GM23338 (cell line): ENCODE data around the gene TTC1. TPM values are rescaled to one million over a fixed set of nuclear protein-coding genes. Genes with fewer than 3 reads are reported as not detected.

ENCODE experiments used
- ATAC-seq: fragments of 200-7000 bp; cut with Tn5 transposase; 3 replicates; pipeline ENCODE4 v1.9.1; 2020
- DNase-seq: peaks from one replicate; pipeline ENCODE4 v3.0.0-alpha.2; 2015; ENCODE audit warnings: low spot score
- H2AFZ ChIP-seq: fragments of 200-600 bp; sonication (generic); 2 replicates; pipeline ENCODE4 v1.8.0; 2016; ENCODE audit warnings: antibody characterized with exemption, mild to moderate bottlenecking, moderate library complexity
- H3F3A ChIP-seq: fragments of 200-600 bp; sonication (generic); replicated peaks from 2 replicates; pipeline ENCODE4 v1.8.0; 2017; ENCODE audit warnings: antibody characterized with exemption, mixed run types, low read depth
- H3K27ac ChIP-seq: fragments of 200-600 bp; sonication (generic); 2 replicates; pipeline ENCODE4 v1.6.1; 2016; ENCODE audit warnings: low read depth
- H3K27me3 ChIP-seq: fragments of 200-600 bp; sonication (generic); 2 replicates; pipeline ENCODE4 v1.8.0; 2016; ENCODE audit warnings: mild to moderate bottlenecking, mixed run types, moderate library complexity; ENCODE audit not compliant: insufficient read depth
- H3K36me3 ChIP-seq: fragments of 200-600 bp; sonication (generic); 2 replicates; pipeline ENCODE4 v1.8.0; 2016; ENCODE audit warnings: mild to moderate bottlenecking; ENCODE audit not compliant: insufficient read depth
- H3K4me1 ChIP-seq: fragments of 200-600 bp; sonication (generic); 2 replicates; pipeline ENCODE4 v1.8.0; 2016; ENCODE audit warnings: mild to moderate bottlenecking, moderate library complexity; ENCODE audit not compliant: insufficient read depth
- H3K4me2 ChIP-seq: fragments of 200-600 bp; sonication (generic); 2 replicates; pipeline ENCODE4 v1.7.1; 2017; ENCODE audit warnings: mixed run types
- H3K4me3 ChIP-seq: fragments of 200-600 bp; sonication (generic); 2 replicates; pipeline ENCODE4 v1.6.1; 2016; ENCODE audit warnings: mixed run types
- H3K79me2 ChIP-seq: fragments of 200-600 bp; sonication (generic); replicated peaks from 2 replicates; pipeline ENCODE4 v1.8.0; 2017; ENCODE audit warnings: mild to moderate bottlenecking; ENCODE audit not compliant: insufficient read depth
- H3K9me2 ChIP-seq: fragments of 200-600 bp; sonication (generic); 2 replicates; pipeline ENCODE4 v1.8.0; 2017; ENCODE audit not compliant: insufficient read depth
- H4K20me1 ChIP-seq: fragments of 200-600 bp; sonication (generic); replicated peaks from 2 replicates; pipeline ENCODE4 v1.8.0; 2017; ENCODE audit warnings: mild to moderate bottlenecking; ENCODE audit not compliant: insufficient read depth
- H3K27ac Mint-ChIP-seq: 2 replicates; pipeline ENCODE4 v1.8.0; 2020; ENCODE audit warnings: inconsistent platforms, mild to moderate bottlenecking, moderate library complexity, mixed read lengths
- H3K27me3 Mint-ChIP-seq: 3 replicates; pipeline ENCODE4 v1.8.0; 2022; ENCODE audit warnings: low read depth, mild to moderate bottlenecking, moderate library complexity, mixed read lengths, inconsistent platforms; ENCODE audit not compliant: insufficient read depth, poor library complexity
- H3K36me3 Mint-ChIP-seq: 3 replicates; pipeline ENCODE4 v1.8.0; 2021; ENCODE audit warnings: low read depth, mild to moderate bottlenecking, inconsistent platforms, moderate library complexity, mixed read lengths
- H3K4me1 Mint-ChIP-seq: 3 replicates; pipeline ENCODE4 v1.8.0; 2020; ENCODE audit warnings: mild to moderate bottlenecking, inconsistent platforms, mixed read lengths
- H3K4me3 Mint-ChIP-seq: 3 replicates; pipeline ENCODE4 v1.8.0; 2021; ENCODE audit warnings: moderate library complexity, mild to moderate bottlenecking, inconsistent platforms, mixed read lengths
- H3K9me3 Mint-ChIP-seq: 3 replicates; pipeline ENCODE4 v1.8.0; 2020; ENCODE audit warnings: moderate library complexity, mild to moderate bottlenecking, inconsistent platforms, mixed read lengths
- EZH2 ChIP-seq: fragments of 200-600 bp; sonication (generic); IDR thresholded peaks from one replicate; pipeline ENCODE4 v1.8.0; 2017; ENCODE audit warnings: antibody characterized with exemption, mild to moderate bottlenecking, low read depth; ENCODE audit not compliant: unreplicated experiment
- EZH2phosphoT487 ChIP-seq: fragments of 200-600 bp; sonication (generic); IDR thresholded peaks from one replicate; pipeline ENCODE4 v1.8.1; 2018; ENCODE audit warnings: antibody characterized with exemption; ENCODE audit not compliant: unreplicated experiment
- JUNB ChIP-seq: IDR thresholded peaks from one replicate; pipeline ENCODE4 v1.6.1; 2016; ENCODE audit warnings: antibody characterized with exemption; ENCODE audit not compliant: unreplicated experiment
- POLR2AphosphoS5 ChIP-seq: IDR thresholded peaks from 2 replicates; pipeline ENCODE4 v1.6.1; 2016; ENCODE audit warnings: antibody characterized with exemption, low read depth
- ZNF331 ChIP-seq: fragments of 250-450 bp; sonication (Bioruptor Pico); IDR thresholded peaks from 2 replicates; pipeline ENCODE4 v1.5.0; 2020; ENCODE audit warnings: low read depth, mild to moderate bottlenecking, moderate library complexity
- polyA plus RNA-seq: library from polyadenylated mRNA; unstranded; fragments of >200 nt; fragmentation: Nextera tagmentation; extraction: Ambion mirVana; gene quantifications from 2 replicates; pipeline ENCODE4 v1.2.1, GENCODE V29; 2016
- total RNA-seq: library from RNA; depleted of rRNA; stranded (reverse); fragments of >200 nt; shearing (Covaris generic); gene quantifications from 2 replicates; pipeline ENCODE4 v1.2.3, GENCODE V29; 2014
- TF ChIP-seq, protein P1 (sequence below), 2 experiments: fragments of 200-600 bp in 1 of 2; sonication (generic) in 1 of 2; conservative IDR thresholded peaks; 2 replicates each; pipeline versions ENCODE4 v1.5.1 to v1.6.1; 2016 to 2017; ENCODE audit warnings: antibody characterized with exemption in 2 of 2, low read depth in 2 of 2, mild to moderate bottlenecking in 2 of 2, moderate library complexity in 1 of 2
- TF ChIP-seq, protein P2 (sequence below): fragments of 250-450 bp; sonication (Bioruptor Pico); IDR thresholded peaks from 2 replicates; pipeline ENCODE4 v1.5.0; 2020; ENCODE audit warnings: mild to moderate bottlenecking, moderate library complexity

TTC1 gene
- total and polyA plus RNA-seq, 2 experiments from 2014 or later, result 48.9 to 131 TPM

DNA sequence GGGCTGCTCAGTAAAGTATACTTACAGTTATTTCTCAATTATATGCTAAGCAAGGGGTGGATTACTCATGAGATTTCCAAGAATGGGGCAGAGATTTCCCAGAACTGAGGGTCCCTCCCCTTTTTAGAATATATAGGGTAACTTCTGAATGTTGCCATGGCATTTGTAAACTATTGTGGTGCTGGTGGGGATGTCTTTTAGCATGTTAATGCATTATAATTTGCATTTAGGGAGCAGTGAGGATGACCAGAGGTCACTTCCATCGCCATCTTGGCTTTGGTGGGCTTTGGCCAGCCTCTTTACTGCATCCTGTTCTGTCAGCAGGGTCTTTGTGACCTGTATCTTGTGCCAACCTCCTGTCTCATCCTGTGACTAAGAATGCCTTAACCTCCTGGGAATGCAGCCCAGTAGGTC lies 35.5 kb downstream of the TTC1 start:
- H2AFZ ChIP-seq, result no peak overlapping the region
- peak overlapping the region; percentile 88 for H3K27ac ChIP-seq
- peak overlapping the region; percentile 24 for H3K4me3 ChIP-seq
- no peaks in the 10 kb centered on the region for H3K9me3 Mint-ChIP-seq
- H3K9me2 ChIP-seq, result no peaks in the 10 kb centered on the region
- peaks cover 8% of the 10 kb centered on the region; the same call in 1 of the 2 replicates for H3K36me3 ChIP-seq
- H3K4me3 Mint-ChIP-seq, result peak overlapping the region; percentile 54
- H3K4me2 ChIP-seq, result peak overlapping the region; percentile 50
- peaks cover 36% of the 10 kb centered on the region for H3K4me1 ChIP-seq
- H3K27ac Mint-ChIP-seq, result peak overlapping the region; percentile 96
- peaks cover 32% of the 10 kb centered on the region for H3K36me3 Mint-ChIP-seq
- peaks cover 48% of the 10 kb centered on the region for H3K4me1 Mint-ChIP-seq
- no peaks in the 10 kb centered on the region; the same call in none of the 2 replicates for H3K79me2 ChIP-seq
- peak; percentile 79 for ATAC-seq
- H3K27me3 Mint-ChIP-seq, result peaks cover 6% of the 10 kb centered on the region
- no peaks in the 10 kb centered on the region for H3K27me3 ChIP-seq
- no peaks in the 10 kb centered on the region for H3F3A ChIP-seq
- H4K20me1 ChIP-seq, result no peaks in the 10 kb centered on the region
- TF ChIP-seq, protein P1, sequence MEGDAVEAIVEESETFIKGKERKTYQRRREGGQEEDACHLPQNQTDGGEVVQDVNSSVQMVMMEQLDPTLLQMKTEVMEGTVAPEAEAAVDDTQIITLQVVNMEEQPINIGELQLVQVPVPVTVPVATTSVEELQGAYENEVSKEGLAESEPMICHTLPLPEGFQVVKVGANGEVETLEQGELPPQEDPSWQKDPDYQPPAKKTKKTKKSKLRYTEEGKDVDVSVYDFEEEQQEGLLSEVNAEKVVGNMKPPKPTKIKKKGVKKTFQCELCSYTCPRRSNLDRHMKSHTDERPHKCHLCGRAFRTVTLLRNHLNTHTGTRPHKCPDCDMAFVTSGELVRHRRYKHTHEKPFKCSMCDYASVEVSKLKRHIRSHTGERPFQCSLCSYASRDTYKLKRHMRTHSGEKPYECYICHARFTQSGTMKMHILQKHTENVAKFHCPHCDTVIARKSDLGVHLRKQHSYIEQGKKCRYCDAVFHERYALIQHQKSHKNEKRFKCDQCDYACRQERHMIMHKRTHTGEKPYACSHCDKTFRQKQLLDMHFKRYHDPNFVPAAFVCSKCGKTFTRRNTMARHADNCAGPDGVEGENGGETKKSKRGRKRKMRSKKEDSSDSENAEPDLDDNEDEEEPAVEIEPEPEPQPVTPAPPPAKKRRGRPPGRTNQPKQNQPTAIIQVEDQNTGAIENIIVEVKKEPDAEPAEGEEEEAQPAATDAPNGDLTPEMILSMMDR (conservative IDR thresholded peaks at IDR 0.05; ENCODE audit: low read depth in 2 of 2), result no peak
- TF ChIP-seq POLR2AphosphoS5 (peak; percentile 46), JUNB (no peak), ZNF331 (no peak), EZH2 (no peak), EZH2phosphoT487 (no peak)
- TF ChIP-seq, protein P2, sequence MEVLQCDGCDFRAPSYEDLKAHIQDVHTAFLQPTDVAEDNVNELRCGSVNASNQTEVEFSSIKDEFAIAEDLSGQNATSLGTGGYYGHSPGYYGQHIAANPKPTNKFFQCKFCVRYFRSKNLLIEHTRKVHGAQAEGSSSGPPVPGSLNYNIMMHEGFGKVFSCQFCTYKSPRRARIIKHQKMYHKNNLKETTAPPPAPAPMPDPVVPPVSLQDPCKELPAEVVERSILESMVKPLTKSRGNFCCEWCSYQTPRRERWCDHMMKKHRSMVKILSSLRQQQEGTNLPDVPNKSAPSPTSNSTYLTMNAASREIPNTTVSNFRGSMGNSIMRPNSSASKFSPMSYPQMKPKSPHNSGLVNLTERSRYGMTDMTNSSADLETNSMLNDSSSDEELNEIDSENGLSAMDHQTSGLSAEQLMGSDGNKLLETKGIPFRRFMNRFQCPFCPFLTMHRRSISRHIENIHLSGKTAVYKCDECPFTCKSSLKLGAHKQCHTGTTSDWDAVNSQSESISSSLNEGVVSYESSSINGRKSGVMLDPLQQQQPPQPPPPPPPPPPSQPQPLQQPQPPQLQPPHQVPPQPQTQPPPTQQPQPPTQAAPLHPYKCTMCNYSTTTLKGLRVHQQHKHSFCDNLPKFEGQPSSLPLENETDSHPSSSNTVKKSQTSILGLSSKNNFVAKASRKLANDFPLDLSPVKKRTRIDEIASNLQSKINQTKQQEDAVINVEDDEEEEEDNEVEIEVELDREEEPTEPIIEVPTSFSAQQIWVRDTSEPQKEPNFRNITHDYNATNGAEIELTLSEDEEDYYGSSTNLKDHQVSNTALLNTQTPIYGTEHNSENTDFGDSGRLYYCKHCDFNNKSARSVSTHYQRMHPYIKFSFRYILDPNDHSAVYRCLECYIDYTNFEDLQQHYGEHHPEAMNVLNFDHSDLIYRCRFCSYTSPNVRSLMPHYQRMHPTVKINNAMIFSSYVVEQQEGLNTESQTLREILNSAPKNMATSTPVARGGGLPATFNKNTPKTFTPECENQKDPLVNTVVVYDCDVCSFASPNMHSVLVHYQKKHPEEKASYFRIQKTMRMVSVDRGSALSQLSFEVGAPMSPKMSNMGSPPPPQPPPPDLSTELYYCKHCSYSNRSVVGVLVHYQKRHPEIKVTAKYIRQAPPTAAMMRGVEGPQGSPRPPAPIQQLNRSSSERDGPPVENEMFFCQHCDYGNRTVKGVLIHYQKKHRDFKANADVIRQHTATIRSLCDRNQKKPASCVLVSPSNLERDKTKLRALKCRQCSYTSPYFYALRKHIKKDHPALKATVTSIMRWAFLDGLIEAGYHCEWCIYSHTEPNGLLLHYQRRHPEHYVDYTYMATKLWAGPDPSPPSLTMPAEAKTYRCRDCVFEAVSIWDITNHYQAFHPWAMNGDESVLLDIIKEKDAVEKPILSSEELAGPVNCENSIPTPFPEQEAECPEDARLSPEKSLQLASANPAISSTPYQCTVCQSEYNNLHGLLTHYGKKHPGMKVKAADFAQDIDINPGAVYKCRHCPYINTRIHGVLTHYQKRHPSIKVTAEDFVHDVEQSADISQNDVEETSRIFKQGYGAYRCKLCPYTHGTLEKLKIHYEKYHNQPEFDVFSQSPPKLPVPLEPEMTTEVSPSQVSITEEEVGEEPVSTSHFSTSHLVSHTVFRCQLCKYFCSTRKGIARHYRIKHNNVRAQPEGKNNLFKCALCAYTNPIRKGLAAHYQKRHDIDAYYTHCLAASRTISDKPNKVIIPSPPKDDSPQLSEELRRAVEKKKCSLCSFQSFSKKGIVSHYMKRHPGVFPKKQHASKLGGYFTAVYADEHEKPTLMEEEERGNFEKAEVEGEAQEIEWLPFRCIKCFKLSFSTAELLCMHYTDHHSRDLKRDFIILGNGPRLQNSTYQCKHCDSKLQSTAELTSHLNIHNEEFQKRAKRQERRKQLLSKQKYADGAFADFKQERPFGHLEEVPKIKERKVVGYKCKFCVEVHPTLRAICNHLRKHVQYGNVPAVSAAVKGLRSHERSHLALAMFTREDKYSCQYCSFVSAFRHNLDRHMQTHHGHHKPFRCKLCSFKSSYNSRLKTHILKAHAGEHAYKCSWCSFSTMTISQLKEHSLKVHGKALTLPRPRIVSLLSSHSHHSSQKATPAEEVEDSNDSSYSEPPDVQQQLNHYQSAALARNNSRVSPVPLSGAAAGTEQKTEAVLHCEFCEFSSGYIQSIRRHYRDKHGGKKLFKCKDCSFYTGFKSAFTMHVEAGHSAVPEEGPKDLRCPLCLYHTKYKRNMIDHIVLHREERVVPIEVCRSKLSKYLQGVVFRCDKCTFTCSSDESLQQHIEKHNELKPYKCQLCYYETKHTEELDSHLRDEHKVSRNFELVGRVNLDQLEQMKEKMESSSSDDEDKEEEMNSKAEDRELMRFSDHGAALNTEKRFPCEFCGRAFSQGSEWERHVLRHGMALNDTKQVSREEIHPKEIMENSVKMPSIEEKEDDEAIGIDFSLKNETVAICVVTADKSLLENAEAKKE, result no peak
- DNase-seq, result peak; percentile 86
